Activated naive CD4-positive, alpha-beta T cell (primary cell): ENCODE results near the gene CLMN.
"Not testable (repeated sequence)": the region's sequence is repeated elsewhere in the genome, so short reads cannot be mapped to it uniquely, and the experiment has no call there.

Experiments
- DNase-seq, 4 experiments: peaks; one replicate each; lab custom pipeline; 2025; lab: John Stamatoyannopoulos, UW

The CLMN gene

GRCh38 chr14:95217391-95217900 lies 102.3 kb downstream of the CLMN start:
- DNase-seq: no peak

GRCh38 chr14:95216008-95216407 lies 103.7 kb downstream of the CLMN start:
- DNase-seq: no peak

GRCh38 chr14:95215094-95215725 lies 104.5 kb downstream of the CLMN start:
- no peak for DNase-seq

- no peak for DNase-seq
Measured at GRCh38 chr14:95213774-95214173, 105.9 kb downstream of the CLMN start.

GRCh38 chr14:95211721-95212504 lies 107.8 kb downstream of the CLMN start:
- DNase-seq: no peak

GRCh38 chr14:95210699-95211098 lies 109.0 kb downstream of the CLMN start:
- DNase-seq: no peak

- no peak for DNase-seq
Measured at GRCh38 chr14:95208598-95208997, 111.1 kb downstream of the CLMN start.

- no peak for DNase-seq
Measured at GRCh38 chr14:95207475-95208233, 112.1 kb downstream of the CLMN start.

GRCh38 chr14:95206534-95206933 lies 113.2 kb downstream of the CLMN start:
- DNase-seq: no peak

GRCh38 chr14:95204705-95205104 lies 115.0 kb downstream of the CLMN start:
- DNase-seq: no peak

GRCh38 chr14:95201745-95202144 lies 118.0 kb downstream of the CLMN start:
- not testable (repeated sequence) for DNase-seq

GRCh38 chr14:95200404-95200803 lies 119.3 kb downstream of the CLMN start:
- DNase-seq: no peak

- DNase-seq: no peak
Measured at GRCh38 chr14:95199298-95199983, 120.3 kb downstream of the CLMN start.

- no peak for DNase-seq
Measured at GRCh38 chr14:95198320-95198719, 121.4 kb downstream of the CLMN start.

- DNase-seq: no peak
Measured at GRCh38 chr14:95197551-95197950, 122.2 kb downstream of the CLMN start.

- DNase-seq: no peak
Measured at GRCh38 chr14:95196826-95197545, 122.7 kb downstream of the CLMN start.

- no peak for DNase-seq
Measured at GRCh38 chr14:95196268-95196667, 123.4 kb downstream of the CLMN start.

- DNase-seq: no peak
Measured at GRCh38 chr14:95195031-95195430, 124.7 kb downstream of the CLMN start.

GRCh38 chr14:95193081-95193480 lies 126.6 kb downstream of the CLMN start:
- DNase-seq: no peak

GRCh38 chr14:95192311-95192710 lies 127.4 kb downstream of the CLMN start:
- DNase-seq: no peak

- no peak for DNase-seq
Measured at GRCh38 chr14:95191445-95192199, 128.1 kb downstream of the CLMN start.
